LoVo (cell line): ENCODE measurements around the gene SDR42E2.
"Not testable (repeated sequence)": the region's sequence is repeated elsewhere in the genome, so short reads cannot be mapped to it uniquely, and the experiment has no call there.

ENCODE experiments used
- DNase-seq: peaks from one replicate; pipeline ENCODE4 v3.0.0-alpha.2; 2016; ENCODE audit warnings: low spot score

The SDR42E2 gene

DNA sequence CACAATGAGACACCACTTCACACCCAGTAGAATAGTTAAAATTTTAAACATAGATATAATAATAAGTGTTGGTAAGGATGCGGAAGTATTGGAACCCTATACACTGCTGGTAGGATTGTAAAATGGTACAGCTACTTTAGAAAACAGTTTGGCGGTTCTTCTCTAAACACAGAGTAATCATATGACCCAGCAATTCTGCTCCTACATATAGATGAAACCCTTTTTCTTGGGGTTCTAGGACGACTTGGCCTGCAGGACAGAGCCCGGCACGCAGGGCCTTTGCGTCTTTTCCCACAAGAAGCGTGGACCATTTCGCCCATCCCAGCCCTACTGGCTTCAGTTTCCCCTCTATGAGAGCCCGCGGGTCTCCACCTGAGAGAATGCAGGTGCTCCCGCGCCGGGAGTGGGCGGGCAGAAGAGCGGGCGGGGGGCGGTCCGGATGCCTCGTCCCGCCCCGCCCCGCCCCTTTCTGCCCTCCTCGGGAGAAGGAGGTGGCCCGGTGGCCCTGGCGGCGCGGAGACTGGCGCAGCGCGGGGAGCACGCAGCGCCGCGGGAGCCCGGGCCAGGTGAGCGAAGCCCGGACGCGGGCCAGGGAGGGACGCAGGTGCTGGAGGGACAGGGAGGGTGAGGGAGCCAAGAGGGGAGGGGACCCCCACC, at the start of gene SDR42E2:
Gene SDR42E2 (plus strand): TSS at position 508 of the 657 bp plus-strand sequence. CDS start 3,077 bp downstream, outside the sequence.
- DNase-seq: peak; percentile 48

GRCh38 chr16:22116095-22116700, 46.1 kb upstream of the SDR42E2 start:
- no peak for DNase-seq

GRCh38 chr16:22117609-22118008, 44.7 kb upstream of the SDR42E2 start:
- DNase-seq: no peak

DNA sequence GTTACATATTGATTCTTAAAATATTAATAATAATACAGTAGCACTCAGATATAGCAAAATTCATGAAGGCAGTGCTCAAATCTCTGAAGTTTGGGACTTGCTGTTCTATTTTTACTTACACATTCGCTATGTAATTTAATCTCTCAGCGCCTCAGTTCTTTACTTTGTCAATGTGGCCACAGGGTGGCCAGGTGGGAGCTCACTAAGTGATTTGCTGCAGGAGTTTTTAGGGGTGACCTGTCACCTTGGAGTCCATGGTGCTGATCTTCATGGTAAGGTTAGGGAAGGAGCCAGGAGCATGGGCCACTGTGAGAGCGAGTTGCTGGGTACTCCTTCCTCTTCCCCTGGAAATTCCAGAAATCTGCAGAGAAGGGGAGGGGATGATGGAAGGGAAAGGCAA, 41.9 kb upstream of the SDR42E2 start:
- no peak for DNase-seq

DNA sequence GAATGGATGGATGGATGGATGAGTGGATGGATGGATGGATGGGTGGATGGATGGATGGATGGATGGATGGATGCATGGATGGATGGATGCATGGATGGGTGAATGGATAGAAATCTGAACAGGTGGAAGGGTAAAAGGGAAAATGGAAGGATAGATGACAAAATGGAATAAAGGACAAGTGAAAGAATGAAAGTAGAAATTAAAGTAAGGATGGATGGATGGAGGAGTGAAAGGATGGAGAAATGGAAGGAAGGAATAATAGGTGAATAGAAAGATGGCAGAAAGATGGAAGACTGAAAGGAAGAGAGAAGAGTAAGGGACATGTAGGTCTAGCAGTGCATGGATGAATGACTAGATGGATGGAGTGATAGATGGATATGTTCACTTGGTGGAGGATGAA, 40.1 kb upstream of the SDR42E2 start:
- no peak for DNase-seq

DNA sequence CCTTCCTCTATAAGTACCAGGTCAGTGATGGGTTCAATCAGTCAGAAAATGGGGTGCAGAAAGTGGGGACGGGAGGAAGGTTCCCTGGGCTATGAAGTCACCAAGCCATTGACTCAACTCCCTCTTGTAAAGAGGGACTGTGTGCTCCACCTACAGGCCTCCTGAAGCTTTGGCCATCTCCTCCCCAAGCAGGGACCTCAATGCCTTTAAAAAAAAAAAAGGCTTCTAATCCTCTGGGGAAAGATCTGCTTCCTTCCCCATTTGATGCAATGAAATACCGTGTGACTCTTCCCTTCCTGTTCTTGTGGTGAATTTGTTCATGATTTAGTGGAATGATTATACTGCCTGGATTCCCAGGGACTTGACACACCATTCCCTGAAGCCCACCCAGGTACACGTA, 39.2 kb upstream of the SDR42E2 start:
- no peak for DNase-seq

DNA sequence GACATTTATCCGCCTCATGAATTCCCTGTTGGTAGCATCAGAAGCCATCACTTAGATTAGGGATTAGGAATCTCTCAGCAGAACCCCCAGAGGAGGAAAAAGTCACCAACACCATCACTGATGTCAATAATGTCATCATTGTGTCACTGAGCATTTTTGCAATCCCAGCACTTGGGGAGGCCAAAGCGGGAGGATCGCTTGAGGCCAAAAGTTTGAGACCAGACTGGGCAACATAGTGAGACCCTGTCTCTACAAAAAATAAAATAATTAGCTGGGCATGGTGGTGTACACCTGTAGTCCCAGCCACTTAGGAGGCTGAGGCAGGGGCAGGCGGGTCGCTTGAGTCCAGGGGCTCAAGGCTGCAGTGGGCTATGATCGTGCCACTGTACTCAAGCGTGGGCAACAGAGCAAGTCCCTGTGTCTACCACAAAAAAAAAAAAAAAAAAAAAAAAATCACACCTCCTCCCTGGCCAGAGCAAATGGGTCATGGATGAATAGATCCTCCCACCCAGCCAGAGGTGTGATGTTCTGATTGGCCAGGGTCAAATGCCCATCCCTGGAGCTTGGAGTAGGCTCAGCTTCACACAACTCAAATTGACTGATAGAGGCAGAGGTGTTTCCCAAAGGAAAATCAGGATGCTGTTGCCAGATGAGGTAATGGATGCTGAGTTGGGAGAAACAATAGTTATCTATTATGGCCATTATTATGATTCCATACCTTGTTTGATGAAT, 38.4 kb upstream of the SDR42E2 start:
- DNase-seq: no peak

DNA sequence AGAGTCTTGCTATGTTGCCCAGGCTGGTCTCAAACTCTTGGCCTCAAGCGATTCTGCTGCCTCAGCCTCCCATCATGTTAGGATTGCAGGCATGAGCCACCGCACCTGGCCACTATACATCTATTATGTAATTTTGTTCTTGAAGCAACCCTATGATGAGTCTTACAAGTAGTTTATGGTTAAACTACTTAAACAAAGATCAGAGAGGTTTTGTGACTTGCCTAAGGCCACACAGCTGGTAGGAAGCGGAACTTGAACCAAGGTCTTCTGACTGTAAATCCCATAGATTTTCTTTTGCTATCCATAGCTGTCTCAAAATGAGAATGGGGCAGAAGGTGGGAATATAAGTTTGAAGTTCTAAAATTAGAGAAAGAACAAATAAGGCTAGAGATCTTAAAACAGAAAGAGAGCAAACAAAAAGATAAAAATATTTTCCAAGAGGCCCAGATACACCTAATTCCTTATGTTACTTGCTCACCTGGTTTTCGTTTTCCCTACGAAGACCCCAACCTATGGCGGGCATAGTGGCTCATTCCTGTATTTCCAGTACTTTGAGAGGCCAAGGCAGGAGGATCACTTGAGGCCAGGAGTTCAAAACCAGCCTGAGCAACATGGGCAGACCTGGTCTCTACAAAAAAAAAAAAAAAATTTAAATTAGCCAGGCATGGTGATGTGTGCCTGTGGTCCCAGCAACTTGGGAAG, 37.6 kb upstream of the SDR42E2 start:
- DNase-seq: no peak

DNA sequence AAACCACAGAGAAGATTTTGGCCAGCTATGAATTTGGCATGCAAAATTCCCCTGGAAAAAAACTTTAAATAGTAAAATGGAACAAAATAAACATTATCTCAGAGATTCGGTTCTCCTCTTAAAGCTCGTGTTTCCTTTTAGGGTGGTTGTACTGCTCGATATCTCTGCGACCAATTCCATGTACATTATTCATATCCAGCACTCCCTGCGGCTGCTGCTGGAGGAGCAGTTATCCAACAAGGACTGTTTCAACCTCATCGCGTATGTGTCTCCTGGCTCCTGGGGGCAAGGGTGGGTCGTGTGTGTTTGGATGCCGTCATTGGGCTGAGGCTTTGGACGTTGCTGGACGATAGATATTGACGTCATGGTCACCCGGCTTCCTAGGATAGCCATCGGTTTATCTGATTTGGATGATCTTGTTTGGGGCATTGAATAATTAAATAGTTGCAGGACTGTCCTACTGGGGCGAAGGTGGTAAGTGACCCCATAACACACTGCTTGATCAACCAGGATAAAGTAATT, 36.2 kb upstream of the SDR42E2 start:
- no peak for DNase-seq

GRCh38 chr16:22128537-22128936, 33.8 kb upstream of the SDR42E2 start:
- not testable (repeated sequence) for DNase-seq

DNA sequence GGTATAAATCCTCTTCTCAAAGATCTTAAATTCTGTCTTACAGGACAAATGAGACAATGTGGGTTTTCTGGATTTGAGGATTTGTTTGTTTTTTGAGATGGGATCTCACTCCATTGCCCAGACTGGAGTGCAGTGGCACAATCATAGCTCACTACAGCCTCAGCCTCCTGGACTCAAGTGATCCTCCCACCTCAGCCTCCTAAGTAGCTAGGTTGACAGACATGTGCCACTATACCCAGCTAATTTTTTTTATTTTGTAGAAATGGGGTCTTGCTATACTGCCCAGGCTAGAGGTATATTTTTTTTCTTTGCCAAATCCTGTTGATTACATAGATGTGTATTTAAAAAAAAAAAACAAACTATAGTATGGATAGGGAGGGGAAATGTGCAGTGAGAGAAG, 31.8 kb upstream of the SDR42E2 start:
- DNase-seq: no peak

DNA sequence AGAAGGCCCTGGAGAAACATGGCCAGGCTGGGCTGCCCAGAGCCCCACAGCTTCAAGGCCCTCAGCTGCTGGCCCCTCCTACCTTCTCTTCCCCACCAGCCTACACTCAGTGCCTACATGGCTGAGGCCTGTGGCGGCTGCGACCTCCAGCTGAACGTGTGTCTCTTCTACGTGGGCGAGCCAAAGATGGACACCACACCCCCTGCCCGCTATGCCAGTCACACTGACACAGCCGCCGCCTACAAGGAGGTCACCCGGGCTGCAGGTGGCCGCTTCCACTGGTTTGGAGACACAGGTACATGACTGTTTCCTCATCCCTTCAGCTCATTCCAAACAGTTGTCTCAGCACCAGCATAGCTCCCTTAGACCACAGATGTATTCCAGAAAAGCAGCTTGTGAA, 29.5 kb upstream of the SDR42E2 start:
- DNase-seq: no peak

DNA sequence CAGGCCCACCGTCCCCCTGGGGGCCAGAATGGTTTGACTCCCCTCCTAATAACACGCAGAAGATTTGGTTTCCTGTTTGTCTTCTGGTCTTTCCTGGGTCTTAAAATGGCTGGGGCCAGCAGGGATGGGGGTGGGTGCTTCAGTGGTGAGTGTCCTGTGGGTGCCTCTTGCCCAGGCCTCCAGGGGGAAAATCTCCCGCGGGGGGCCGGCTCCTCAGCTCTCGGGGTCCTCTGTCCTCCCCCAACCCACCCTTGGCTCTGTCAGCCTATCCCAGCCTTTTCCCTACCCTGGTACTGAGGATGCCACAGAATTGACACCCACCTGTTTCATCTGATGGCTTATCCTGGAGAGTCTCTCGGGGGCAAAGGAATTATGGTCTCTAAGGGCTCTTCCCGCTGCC, 23.8 kb upstream of the SDR42E2 start:
- DNase-seq: no peak

GRCh38 chr16:22139008-22139407, 23.3 kb upstream of the SDR42E2 start:
- no peak for DNase-seq

- no peak for DNase-seq
Observed at GRCh38 chr16:22139732-22140131, 22.6 kb upstream of the SDR42E2 start.

DNA sequence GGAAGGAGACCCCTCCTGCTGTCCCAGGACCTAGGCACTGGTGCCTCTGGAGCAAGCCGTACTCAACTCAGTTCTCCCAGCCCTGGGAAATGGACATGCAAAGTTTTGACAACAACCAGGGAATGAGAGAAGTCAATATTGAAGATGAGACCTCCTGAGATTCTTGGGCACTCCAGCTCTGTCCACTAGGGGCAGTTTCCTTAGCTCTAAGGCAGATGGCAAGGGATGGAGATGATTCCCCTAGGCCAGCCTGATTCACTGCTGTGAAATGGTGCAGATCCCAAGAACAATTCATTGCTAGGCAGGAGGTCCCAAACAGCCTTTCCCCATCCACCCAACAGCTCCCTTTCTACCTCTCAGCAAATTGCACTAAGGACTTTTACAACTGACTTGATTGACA, 20.5 kb upstream of the SDR42E2 start:
- DNase-seq: no peak

- no peak for DNase-seq
Observed at GRCh38 chr16:22144520-22144919, 17.8 kb upstream of the SDR42E2 start.

DNA sequence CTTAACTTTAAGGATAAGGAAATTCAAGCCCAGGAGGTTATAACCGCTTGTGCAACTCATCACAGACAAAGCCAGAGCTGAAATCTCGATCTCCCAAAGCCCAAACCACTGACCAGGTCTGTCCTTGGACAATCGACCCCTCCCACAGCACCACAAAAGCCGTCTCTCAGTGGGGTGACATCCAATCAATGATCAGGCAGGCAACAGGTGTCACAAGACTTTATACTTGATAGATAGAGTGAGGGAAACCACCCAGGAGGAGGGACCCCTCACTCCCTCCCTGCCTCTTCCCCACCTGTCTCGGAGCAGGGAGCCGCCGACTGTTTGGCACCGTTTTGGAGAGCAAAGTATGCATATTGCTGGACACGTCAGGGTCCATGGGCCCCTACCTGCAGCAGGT, 14.5 kb upstream of the SDR42E2 start:
- no peak for DNase-seq

GRCh38 chr16:22151246-22151998, 10.9 kb upstream of the SDR42E2 start:
- no peak for DNase-seq

GRCh38 chr16:22152316-22152715, 10.0 kb upstream of the SDR42E2 start:
- no peak for DNase-seq

DNA sequence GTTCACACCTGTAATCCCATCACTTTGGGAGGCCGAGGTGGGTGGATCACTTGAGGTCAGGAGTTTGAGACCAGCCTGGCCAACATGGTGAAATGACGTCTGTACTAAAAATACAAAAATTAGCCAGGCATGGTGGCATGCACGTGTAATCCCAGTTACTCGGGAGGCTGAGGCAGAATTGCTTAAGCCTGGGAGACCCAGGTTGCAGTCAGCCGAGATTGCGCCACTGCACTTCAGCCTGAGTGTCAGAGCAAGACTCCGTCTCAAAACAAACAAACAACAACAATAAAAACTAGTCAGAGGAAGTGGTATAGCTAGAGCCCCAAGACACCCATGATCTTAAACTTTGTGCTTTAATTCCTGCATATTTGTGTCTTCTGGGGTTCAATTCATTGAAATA, 9.2 kb upstream of the SDR42E2 start:
- DNase-seq: not testable (repeated sequence)

GRCh38 chr16:22161401-22161800, 905 bp upstream of the SDR42E2 start:
- no peak for DNase-seq
